Right atrium auricular region (tissue), 2 donors: ENCODE results near the gene FGD3. TPM values are rescaled to one million over a fixed set of nuclear protein-coding genes. Genes with fewer than 3 reads are reported as not detected.

Experiments used
- DNase-seq: peaks from one replicate; pipeline ENCODE4 v3.0.0-alpha.2; 2019; ENCODE audit warnings: low spot score
- H3K27ac ChIP-seq, 2 donors: fragments of 200-600 bp; sonication (generic); 1 replicate in 1 of 2; 2 replicates in 1 of 2; pipeline ENCODE4 v1.5.1; 2016 to 2019
- H3K27me3 ChIP-seq, 2 donors: fragments of 200-600 bp; sonication (generic); one replicate each; pipeline versions ENCODE4 v1.5.1 to v1.6.0; 2017 to 2019
- H3K36me3 ChIP-seq: fragments of 200-600 bp; sonication (generic); one replicate; pipeline ENCODE4 v1.5.1; 2016
- H3K4me1 ChIP-seq, 2 donors: fragments of 200-600 bp; sonication (generic); one replicate each; pipeline versions ENCODE4 v1.5.1 to v1.6.0; 2017 to 2019
- H3K4me3 ChIP-seq, 2 donors: fragments of 200-600 bp; sonication (generic); 1 replicate in 1 of 2; 2 replicates in 1 of 2; pipeline ENCODE4 v1.5.1; 2017 to 2019; ENCODE audit warnings: mild to moderate bottlenecking in 1 of 2, moderate library complexity in 1 of 2
- H3K9me3 ChIP-seq, 2 donors: fragments of 200-600 bp; sonication (generic); one replicate each; pipeline ENCODE4 v1.5.1; 2019
- total RNA-seq, 2 donors: library from RNA; depleted of rRNA; stranded (reverse); fragments of >200 nt; gene quantifications; one replicate each; pipeline ENCODE4 v1.1.0, GENCODE V29; 2016
- TF ChIP-seq, protein P1 (sequence below), 2 donors: fragments of 200-600 bp; sonication (generic); IDR thresholded peaks; one replicate each; pipeline ENCODE4 v1.5.1; 2019; ENCODE audit warnings: antibody characterized with exemption in 2 of 2

The FGD3 gene
- total RNA-seq, 2 donors from 2014 or later: 2.2 to 3.3 TPM

GRCh38 chr9:92965759-92966517 lies 18.6 kb downstream of the FGD3 start:
- H3K4me3 ChIP-seq: peak overlapping the region in 1 of 2 donors; percentile 23

GRCh38 chr9:92966518-92966800 lies 19.1 kb downstream of the FGD3 start:
- H3K36me3 ChIP-seq: no peaks in the 10 kb centered on the region
- no peaks in the 10 kb centered on the region for H3K27me3 ChIP-seq
- DNase-seq: no peak
- no peaks in the 10 kb centered on the region for H3K4me1 ChIP-seq
- TF ChIP-seq, protein P1, sequence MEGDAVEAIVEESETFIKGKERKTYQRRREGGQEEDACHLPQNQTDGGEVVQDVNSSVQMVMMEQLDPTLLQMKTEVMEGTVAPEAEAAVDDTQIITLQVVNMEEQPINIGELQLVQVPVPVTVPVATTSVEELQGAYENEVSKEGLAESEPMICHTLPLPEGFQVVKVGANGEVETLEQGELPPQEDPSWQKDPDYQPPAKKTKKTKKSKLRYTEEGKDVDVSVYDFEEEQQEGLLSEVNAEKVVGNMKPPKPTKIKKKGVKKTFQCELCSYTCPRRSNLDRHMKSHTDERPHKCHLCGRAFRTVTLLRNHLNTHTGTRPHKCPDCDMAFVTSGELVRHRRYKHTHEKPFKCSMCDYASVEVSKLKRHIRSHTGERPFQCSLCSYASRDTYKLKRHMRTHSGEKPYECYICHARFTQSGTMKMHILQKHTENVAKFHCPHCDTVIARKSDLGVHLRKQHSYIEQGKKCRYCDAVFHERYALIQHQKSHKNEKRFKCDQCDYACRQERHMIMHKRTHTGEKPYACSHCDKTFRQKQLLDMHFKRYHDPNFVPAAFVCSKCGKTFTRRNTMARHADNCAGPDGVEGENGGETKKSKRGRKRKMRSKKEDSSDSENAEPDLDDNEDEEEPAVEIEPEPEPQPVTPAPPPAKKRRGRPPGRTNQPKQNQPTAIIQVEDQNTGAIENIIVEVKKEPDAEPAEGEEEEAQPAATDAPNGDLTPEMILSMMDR (IDR thresholded peaks at IDR 0.05): no peak
- peaks cover 0 to 3% of the 10 kb centered on the region in 2 donors for H3K9me3 ChIP-seq
- no peak overlapping the region for H3K27ac ChIP-seq
- no peak overlapping the region for H3K4me3 ChIP-seq

More at GRCh38 chr9:92965759-92966517, 18.6 kb downstream of the FGD3 start:
- TF ChIP-seq, protein P1 (IDR thresholded peaks at IDR 0.05): no peak
- DNase-seq: no peak
- Histone ChIP-seq H3K27ac (no peak overlapping the region), H3K9me3 (peaks cover 0 to 6% of the 10 kb centered on the region in 2 donors), H3K4me1 (no peaks in the 10 kb centered on the region), H3K36me3 (no peaks in the 10 kb centered on the region), H3K27me3 (no peaks in the 10 kb centered on the region)

GRCh38 chr9:92968081-92968480 lies 20.8 kb downstream of the FGD3 start:
- no peak overlapping the region for H3K4me3 ChIP-seq
- H3K9me3 ChIP-seq: no peaks in the 10 kb centered on the region
- H3K4me1 ChIP-seq: no peaks in the 10 kb centered on the region
- no peaks in the 10 kb centered on the region for H3K36me3 ChIP-seq
- TF ChIP-seq, protein P1 (IDR thresholded peaks at IDR 0.05): no peak
- no peak overlapping the region for H3K27ac ChIP-seq
- no peaks in the 10 kb centered on the region for H3K27me3 ChIP-seq
- DNase-seq: peak; percentile 40

- Histone ChIP-seq H3K4me3 (no peak overlapping the region), H3K27me3 (no peaks in the 10 kb centered on the region), H3K9me3 (no peaks in the 10 kb centered on the region), H3K4me1 (no peaks in the 10 kb centered on the region), H3K36me3 (no peaks in the 10 kb centered on the region), H3K27ac (no peak overlapping the region)
- TF ChIP-seq, protein P1 (IDR thresholded peaks at IDR 0.05): no peak
- peak; percentile 56 for DNase-seq
Measured at GRCh38 chr9:92969516-92970466, 22.5 kb downstream of the FGD3 start.

- no peak overlapping the region for H3K4me3 ChIP-seq
- H3K27me3 ChIP-seq: no peaks in the 10 kb centered on the region
- no peak for DNase-seq
- no peak overlapping the region for H3K27ac ChIP-seq
- no peaks in the 10 kb centered on the region for H3K36me3 ChIP-seq
- H3K4me1 ChIP-seq: no peaks in the 10 kb centered on the region
- TF ChIP-seq, protein P1 (IDR thresholded peaks at IDR 0.05): no peak
- H3K9me3 ChIP-seq: no peaks in the 10 kb centered on the region
Measured at GRCh38 chr9:92970467-92970923, 23.2 kb downstream of the FGD3 start.
